SH-SY5Y (cell line): ENCODE results near the gene C17orf114.

Source experiments
- GATA2 ChIP-seq: IDR thresholded peaks from 2 replicates; pipeline ENCODE4 v1.6.1; 2011; ENCODE audit warnings: mild to moderate bottlenecking, low read depth, low read length
- GATA3 ChIP-seq: IDR thresholded peaks from 2 replicates; pipeline ENCODE4 v1.6.1; 2011; ENCODE audit warnings: low read depth, mild to moderate bottlenecking, low read length, moderate library complexity

Gene C17orf114

GRCh38 chr17:4785311-4786105 lies 16.6 kb downstream of the C17orf114 start:
- TF ChIP-seq GATA2 (no peak), GATA3 (no peak)

- TF ChIP-seq GATA2 (no peak), GATA3 (no peak)
Measured at GRCh38 chr17:4782652-4783051, 19.5 kb downstream of the C17orf114 start.

DNA sequence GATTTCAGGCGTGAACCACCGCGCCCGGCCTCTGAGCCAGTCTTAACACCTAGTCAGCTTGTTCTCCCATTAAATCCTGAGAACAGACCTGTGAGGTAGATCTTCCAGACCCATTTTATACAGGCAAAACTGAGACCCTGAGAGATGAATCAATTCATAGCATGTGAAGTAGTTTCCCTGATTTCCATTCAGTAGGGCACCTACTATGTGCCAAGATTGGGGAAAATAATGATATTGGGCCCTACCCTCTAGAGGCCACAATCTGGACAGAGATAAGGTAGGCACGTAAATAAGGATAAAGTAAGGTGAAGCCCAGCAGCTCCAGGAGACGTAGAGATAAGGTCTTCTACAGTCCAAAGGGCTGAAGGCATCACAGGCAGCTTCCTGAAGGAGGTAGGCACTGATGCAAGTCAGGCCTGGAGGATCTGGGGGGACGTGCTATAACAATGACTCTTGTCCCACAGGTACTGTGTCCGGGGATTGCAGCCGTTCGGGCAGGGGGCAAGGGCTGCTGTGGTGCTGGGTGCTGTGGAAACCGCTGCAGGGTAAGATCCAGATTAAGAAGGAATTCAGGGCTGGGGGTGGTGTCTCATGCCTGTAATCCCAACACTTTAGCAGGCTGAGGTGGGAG lies 21.7 kb downstream of the C17orf114 start:
- TF ChIP-seq GATA3 (no peak), GATA2 (no peak)

DNA sequence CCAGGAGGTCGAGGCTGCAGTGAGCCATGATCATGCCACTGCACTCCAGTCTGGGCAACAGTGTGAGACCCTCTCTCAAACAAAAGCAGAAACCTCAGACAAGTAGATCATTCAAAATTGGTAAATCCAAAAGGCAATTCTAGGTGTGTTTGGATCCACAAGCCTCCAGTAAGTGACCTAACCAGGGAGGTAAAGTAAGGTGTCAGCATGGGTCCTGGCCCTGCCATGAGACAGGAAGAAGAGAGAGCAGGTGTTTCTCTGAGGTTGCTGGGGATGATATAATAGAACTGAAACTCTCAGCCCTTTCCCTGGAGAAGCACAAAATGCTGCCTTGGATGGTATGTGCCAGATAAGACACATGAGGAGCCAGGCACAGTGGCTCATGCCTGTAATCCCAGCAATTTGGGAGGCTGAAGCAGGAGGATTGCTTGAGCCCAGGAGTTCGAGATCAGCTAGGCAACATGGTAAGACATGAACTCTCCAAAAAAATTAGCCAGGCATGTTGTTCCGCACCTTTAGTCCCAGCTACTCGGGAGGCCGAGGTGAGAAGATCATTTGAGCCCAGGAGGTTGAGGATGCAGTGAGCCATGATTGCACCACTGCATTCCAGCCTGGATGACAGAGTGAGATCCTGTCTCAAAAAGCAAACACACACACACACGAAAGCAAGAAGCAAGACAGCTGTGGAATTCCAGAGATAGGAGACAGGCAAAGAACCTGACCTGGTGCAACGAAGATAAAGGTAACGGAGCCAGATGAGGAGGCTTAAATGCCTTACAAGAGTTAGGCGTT lies 24.0 kb downstream of the C17orf114 start:
- TF ChIP-seq GATA3, result no peak
- TF ChIP-seq GATA2, result no peak

DNA sequence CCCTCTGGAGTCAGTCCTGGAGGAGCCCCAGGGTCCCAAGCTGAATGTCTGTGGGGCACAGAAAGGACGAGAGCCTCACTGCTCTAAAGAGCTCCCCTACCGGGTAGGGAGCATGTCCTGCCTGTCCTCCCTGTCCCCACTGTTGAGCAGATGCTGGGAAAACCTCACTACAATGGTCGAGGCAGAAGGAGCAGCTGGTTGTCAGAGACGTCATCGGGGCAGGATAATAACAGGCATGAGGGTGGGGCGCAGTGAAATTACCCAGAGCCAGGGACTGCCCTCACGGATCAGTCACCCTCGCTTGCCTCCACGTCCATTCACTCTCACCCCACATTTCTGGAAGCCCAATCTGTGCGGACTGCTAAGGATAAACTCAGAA lies 29.9 kb downstream of the C17orf114 start:
- TF ChIP-seq GATA2, result no peak
- TF ChIP-seq GATA3, result no peak

DNA sequence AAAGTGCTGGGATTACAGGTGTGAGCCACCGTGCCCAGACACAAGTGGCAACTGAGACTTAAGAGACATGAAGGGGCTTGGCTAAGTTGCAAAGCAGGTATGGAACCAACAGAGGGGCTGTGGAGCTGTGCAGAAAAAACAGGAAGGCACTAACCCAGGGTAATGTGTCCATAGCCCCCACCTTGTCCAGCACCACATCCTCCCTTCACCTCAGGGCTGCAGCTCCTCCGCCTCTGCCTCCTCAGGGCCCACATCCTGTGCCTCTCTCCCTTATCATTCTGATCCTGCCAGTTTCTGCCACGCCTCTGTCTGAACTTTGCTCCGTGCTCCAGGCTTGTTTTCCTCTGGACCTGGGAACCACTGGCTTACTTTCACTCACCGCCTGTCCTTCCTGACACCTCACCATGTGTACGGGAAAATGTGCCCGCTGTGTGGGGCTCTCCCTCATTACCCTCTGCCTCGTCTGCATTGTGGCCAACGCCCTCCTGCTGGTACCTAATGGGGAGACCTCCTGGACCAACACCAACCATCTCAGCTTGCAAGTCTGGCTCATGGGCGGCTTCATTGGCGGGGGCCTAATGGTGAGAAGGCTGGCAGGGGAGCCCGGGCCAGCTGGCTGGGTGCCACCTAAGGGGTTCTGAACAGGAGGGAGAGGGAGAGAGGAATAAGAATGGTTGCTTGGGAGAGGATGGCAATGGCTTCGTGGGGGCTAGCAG lies 30.5 kb downstream of the C17orf114 start, which contains the start of gene TM4SF5:
Gene TM4SF5 (plus strand): TSS at position 368 of the 716 bp plus-strand sequence. CDS start 37 bp downstream, at position 405.
- TF ChIP-seq GATA3 (no peak), GATA2 (no peak)

GRCh38 chr17:4769628-4770027 lies 32.5 kb downstream of the C17orf114 start:
- TF ChIP-seq GATA3 (no peak), GATA2 (no peak)

- TF ChIP-seq GATA2 (no peak), GATA3 (no peak)
Measured at GRCh38 chr17:4768298-4768697, 33.8 kb downstream of the C17orf114 start.

DNA sequence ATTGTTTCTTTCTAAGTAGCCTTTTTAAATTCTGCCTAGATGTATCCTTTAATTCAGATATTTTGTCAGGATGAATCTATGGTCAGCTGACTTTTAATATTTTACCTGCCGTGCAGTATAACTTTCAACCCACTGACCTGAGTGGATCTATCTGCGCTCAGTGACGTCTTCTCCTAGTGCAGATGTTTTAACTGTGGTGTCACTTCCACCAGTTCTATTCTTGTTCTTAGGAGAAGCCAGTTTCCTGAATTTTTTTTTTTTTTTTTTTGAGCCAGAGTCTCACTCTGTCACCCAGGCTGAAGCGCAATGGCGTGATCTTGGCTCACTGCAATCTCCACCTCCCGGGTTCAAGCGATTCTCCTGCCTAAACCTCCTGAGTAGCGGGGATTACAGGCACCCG lies 35.4 kb downstream of the C17orf114 start:
- TF ChIP-seq GATA2 (no peak), GATA3 (no peak)

DNA sequence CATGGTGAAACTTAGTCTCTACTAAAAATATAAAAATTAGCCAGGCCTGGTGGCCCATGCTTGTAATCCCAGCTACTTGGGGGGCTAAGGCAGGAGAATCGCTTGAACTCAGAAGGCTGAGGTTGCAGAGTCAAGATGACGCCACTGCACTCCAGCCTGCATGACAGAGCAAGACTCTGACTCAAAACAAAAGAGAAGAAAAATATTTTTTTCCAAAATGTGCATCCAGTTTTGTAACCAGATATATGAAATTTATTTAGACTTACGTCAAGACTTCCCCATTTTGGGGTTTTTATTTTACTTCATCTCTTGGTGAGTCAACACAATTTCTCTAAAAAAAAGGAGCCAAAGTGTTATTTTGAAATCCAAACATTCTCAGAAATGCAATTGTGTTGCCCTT lies 35.9 kb downstream of the C17orf114 start:
- TF ChIP-seq GATA2, result no peak
- no peak for TF ChIP-seq GATA3

DNA sequence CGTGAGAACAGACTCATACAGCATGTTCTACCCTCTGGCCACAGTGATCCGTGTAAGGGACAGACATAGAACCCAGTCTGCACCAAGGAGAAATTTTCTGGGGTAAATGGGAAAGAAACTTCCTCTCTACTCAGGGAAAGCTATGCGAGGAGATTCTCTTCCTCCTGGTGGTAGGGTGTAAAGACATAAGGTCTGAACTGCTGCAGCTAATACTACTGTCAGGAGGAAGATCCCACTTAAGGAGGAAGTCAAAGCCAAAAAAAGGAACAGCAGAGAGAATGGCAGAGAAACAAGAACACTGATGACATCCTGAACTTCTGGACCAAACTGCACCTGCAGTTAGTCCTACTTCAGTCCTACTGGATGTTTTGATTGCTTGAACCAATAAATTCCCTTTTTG lies 37.5 kb downstream of the C17orf114 start:
- TF ChIP-seq GATA2 (no peak), GATA3 (no peak)

GRCh38 chr17:4759776-4760236 lies 42.3 kb downstream of the C17orf114 start:
- TF ChIP-seq GATA3 (no peak), GATA2 (no peak)

DNA sequence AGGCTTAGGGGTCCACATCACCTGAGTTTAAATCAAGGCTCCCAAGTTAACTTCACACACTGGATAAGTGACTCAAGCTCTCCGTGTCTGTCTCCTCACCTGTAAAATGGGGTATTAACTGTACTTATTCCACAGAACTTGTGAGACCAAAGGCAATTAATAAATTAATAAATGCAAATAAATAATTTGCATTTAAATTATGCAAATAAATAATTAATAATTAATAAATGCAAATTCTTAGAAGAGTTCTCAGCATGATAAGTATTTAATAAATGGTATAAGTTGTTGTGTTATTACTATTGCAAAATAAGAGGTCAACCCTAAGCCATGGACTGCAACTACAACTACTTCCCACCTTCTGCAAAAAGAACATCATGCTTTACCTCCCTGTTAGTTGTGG lies 48.7 kb downstream of the C17orf114 start:
- TF ChIP-seq GATA3 (no peak), GATA2 (no peak)

DNA sequence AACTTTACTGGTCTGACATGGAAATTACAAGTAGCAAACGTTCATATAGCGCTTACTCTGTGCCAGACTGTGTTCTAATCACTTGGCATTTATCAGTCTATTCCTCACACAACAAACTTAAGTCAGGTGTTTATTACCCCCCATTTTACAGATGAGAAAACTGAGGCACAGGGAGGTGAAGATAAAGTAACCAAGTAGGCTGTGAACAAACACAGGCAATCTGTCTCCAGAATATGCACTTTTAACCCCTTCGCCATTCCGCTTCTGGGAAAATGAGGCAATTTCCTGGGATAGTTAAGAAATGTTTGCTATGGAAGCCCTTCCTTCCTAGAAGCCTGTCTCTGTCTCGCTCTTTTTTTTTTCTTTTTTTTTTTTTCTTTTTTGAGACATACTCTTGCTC lies 50.2 kb downstream of the C17orf114 start:
- TF ChIP-seq GATA3, result no peak
- TF ChIP-seq GATA2, result no peak
